Breast epithelium (tissue), 3 donors: ENCODE data around the gene SHISA6.

Experiments used
- POLR2A ChIP-seq: fragments of 450-650 bp; IDR thresholded peaks from one replicate; pipeline ENCODE4 v1.6.1; 2016; ENCODE audit warnings: antibody characterized with exemption, mild to moderate bottlenecking, moderate library complexity
- TF ChIP-seq, protein P1 (sequence below), 3 donors: fragments of 450-650 bp; IDR thresholded peaks; one replicate each; pipeline ENCODE4 v1.5.1; 2016 to 2017; ENCODE audit warnings: antibody characterized with exemption in 3 of 3, mild to moderate bottlenecking in 3 of 3, moderate library complexity in 3 of 3

DNA sequence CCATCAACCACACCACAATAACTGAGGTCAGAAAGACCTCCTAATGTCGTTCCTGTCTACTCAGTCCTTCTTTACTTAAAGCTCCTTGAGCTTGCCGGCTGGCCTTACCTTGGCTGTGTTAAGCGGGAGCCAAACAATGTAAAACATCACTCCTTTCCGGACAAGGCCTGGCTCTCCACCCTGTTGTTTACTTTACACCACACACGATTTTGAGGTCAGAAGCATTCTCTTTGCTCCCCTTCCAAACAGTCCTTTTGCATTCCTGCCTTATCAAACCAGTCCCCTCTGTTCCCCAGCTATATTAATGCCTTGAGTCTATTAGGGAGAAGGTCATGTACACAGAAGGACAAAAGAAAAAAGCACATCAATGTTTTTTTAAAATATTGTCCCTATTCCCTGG is 19.3 kb upstream of the SHISA6 start:
- TF ChIP-seq, protein P1, sequence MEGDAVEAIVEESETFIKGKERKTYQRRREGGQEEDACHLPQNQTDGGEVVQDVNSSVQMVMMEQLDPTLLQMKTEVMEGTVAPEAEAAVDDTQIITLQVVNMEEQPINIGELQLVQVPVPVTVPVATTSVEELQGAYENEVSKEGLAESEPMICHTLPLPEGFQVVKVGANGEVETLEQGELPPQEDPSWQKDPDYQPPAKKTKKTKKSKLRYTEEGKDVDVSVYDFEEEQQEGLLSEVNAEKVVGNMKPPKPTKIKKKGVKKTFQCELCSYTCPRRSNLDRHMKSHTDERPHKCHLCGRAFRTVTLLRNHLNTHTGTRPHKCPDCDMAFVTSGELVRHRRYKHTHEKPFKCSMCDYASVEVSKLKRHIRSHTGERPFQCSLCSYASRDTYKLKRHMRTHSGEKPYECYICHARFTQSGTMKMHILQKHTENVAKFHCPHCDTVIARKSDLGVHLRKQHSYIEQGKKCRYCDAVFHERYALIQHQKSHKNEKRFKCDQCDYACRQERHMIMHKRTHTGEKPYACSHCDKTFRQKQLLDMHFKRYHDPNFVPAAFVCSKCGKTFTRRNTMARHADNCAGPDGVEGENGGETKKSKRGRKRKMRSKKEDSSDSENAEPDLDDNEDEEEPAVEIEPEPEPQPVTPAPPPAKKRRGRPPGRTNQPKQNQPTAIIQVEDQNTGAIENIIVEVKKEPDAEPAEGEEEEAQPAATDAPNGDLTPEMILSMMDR (IDR thresholded peaks at IDR 0.05) = no peak
- no peak for TF ChIP-seq POLR2A
